ENCODE measurements around the gene ADNP2. TPM values are rescaled to one million over a fixed set of nuclear protein-coding genes. Genes with fewer than 3 reads are reported as not detected.

The ADNP2 gene
- total RNA-seq, 4 donors from 2014 or later = 17.1 to 18.9 (median 17.3) TPM

GRCh38 chr18:80076379-80076778 lies 32.7 kb upstream of the ADNP2 start:
- Histone ChIP-seq H3K4me1 (no peaks in the 10 kb centered on the region), H3K9me3 (no peaks in the 10 kb centered on the region), H3K4me3 (no peak overlapping the region), H3K36me3 (peaks cover 0 to 15% (median 3%) of the 10 kb centered on the region in 4 donors), H3K27me3 (no peaks in the 10 kb centered on the region), H3K27ac (replicated peaks in 1 of 4) (no peak overlapping the region)
- peak; percentile 64 for DNase-seq (ENCODE audit: extremely low spot score)
- intact Hi-C loops (cut with DNase I) = no loop called here
- WGBS = 95% methylated on average over 9 of the region's 9 CpGs
- no peak for TF ChIP-seq POLR2AphosphoS5 (IDR thresholded peaks at IDR 0.05)
- TF ChIP-seq POLR2A (IDR thresholded peaks at IDR 0.05; ENCODE audit: low read depth) = no peak
- no peak for TF ChIP-seq EP300 (IDR thresholded peaks at IDR 0.05)
- TF ChIP-seq, protein P1, sequence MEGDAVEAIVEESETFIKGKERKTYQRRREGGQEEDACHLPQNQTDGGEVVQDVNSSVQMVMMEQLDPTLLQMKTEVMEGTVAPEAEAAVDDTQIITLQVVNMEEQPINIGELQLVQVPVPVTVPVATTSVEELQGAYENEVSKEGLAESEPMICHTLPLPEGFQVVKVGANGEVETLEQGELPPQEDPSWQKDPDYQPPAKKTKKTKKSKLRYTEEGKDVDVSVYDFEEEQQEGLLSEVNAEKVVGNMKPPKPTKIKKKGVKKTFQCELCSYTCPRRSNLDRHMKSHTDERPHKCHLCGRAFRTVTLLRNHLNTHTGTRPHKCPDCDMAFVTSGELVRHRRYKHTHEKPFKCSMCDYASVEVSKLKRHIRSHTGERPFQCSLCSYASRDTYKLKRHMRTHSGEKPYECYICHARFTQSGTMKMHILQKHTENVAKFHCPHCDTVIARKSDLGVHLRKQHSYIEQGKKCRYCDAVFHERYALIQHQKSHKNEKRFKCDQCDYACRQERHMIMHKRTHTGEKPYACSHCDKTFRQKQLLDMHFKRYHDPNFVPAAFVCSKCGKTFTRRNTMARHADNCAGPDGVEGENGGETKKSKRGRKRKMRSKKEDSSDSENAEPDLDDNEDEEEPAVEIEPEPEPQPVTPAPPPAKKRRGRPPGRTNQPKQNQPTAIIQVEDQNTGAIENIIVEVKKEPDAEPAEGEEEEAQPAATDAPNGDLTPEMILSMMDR (IDR thresholded peaks at IDR 0.05) = no peak

DNA sequence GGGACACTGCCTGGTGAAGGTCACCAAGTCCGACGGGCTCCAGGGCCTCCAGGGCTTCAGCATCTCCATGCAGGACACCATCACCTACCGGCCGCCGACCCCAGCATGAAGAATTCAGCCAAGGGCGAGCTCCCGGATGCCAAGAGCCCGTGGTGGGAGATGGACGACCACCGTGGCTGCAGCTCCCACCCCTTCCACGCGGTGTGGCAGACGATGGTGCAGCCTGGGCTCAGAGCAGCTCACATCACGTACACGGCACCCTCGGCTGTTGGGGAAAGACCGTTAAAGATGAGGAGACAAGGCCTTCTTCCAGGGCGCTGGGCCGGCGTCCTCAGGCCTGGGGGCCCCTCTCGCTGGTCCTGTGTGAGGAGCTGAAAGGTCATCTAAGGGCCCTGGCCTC lies 31.2 kb upstream of the ADNP2 start:
- Histone ChIP-seq H3K27ac (replicated peaks in 1 of 4) (no peak overlapping the region), H3K36me3 (peaks cover 0 to 19% (median 3%) of the 10 kb centered on the region in 4 donors), H3K4me3 (no peak overlapping the region), H3K27me3 (no peaks in the 10 kb centered on the region), H3K4me1 (no peaks in the 10 kb centered on the region), H3K9me3 (no peaks in the 10 kb centered on the region)
- no peak for TF ChIP-seq POLR2AphosphoS5 (IDR thresholded peaks at IDR 0.05)
- no peak for TF ChIP-seq POLR2A (IDR thresholded peaks at IDR 0.05; ENCODE audit: low read depth)
- TF ChIP-seq, protein P1 (IDR thresholded peaks at IDR 0.05) = no peak
- TF ChIP-seq EP300 (IDR thresholded peaks at IDR 0.05) = no peak
- 91% methylated on average over 14 of the region's 21 CpGs for WGBS
- intact Hi-C loops (cut with DNase I) = no loop called here
- no peak for DNase-seq (ENCODE audit: extremely low spot score)

GRCh38 chr18:80086281-80086680 lies 22.8 kb upstream of the ADNP2 start:
- 90% methylated on average over 4 of the region's 4 CpGs for WGBS
- intact Hi-C loops (cut with DNase I) = no loop called here
- peaks cover 0 to 4% (median 0%) of the 10 kb centered on the region in 4 donors for H3K36me3 ChIP-seq
- H3K9me3 ChIP-seq = peaks cover 0 to 44% (median 38%) of the 10 kb centered on the region in 4 donors
- H3K4me1 ChIP-seq = no peaks in the 10 kb centered on the region
- no peak for TF ChIP-seq POLR2A (IDR thresholded peaks at IDR 0.05; ENCODE audit: low read depth)
- TF ChIP-seq, protein P1 (IDR thresholded peaks at IDR 0.05) = no peak
- no peak for TF ChIP-seq POLR2AphosphoS5 (IDR thresholded peaks at IDR 0.05)
- TF ChIP-seq EP300 (IDR thresholded peaks at IDR 0.05) = no peak
- no peak overlapping the region for H3K27ac ChIP-seq (replicated peaks in 1 of 4)
- DNase-seq (ENCODE audit: extremely low spot score) = peak; percentile 53
- H3K27me3 ChIP-seq = no peaks in the 10 kb centered on the region
- H3K4me3 ChIP-seq = no peak overlapping the region

DNA sequence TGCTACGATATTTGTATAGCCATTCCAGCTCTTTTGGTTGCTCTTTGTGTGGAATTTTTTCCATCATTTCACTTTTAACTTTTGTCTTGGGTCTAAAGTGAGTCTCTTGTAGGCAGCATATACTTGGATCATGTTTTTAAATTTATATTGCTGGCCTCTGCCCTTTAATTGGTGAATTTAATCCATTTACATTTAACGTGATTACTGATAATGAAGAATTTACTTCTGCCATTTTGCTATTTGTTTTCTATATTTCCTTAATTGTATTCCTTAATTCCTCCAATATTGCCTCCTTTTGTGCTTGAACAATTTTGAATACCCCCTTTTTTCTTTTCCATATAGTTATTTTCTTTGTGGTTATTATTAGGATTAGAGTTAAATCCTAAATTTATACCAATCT lies 21.0 kb upstream of the ADNP2 start:
- intact Hi-C loops (cut with DNase I) = no loop called here
- no peaks in the 10 kb centered on the region for H3K27me3 ChIP-seq
- H3K27ac ChIP-seq (replicated peaks in 1 of 4) = no peak overlapping the region
- no peak overlapping the region for H3K4me3 ChIP-seq
- TF ChIP-seq, protein P1 (IDR thresholded peaks at IDR 0.05) = no peak
- TF ChIP-seq POLR2AphosphoS5 (IDR thresholded peaks at IDR 0.05) (no peak), EP300 (IDR thresholded peaks at IDR 0.05) (no peak), POLR2A (IDR thresholded peaks at IDR 0.05; ENCODE audit: low read depth) (no peak)
- H3K9me3 ChIP-seq = peaks cover 0 to 44% (median 38%) of the 10 kb centered on the region in 4 donors
- 47% methylated on average over 2 of the region's 2 CpGs for WGBS
- DNase-seq (ENCODE audit: extremely low spot score) = no peak
- no peaks in the 10 kb centered on the region for H3K36me3 ChIP-seq
- H3K4me1 ChIP-seq = no peaks in the 10 kb centered on the region

GRCh38 chr18:80088823-80089222 lies 20.2 kb upstream of the ADNP2 start:
- Histone ChIP-seq H3K4me1 (no peaks in the 10 kb centered on the region), H3K27me3 (no peaks in the 10 kb centered on the region), H3K36me3 (no peaks in the 10 kb centered on the region), H3K27ac (replicated peaks in 1 of 4) (no peak overlapping the region), H3K9me3 (peaks cover 0 to 44% (median 38%) of the 10 kb centered on the region in 4 donors), H3K4me3 (no peak overlapping the region)
- TF ChIP-seq, protein P1 (IDR thresholded peaks at IDR 0.05) = no peak
- TF ChIP-seq EP300 (IDR thresholded peaks at IDR 0.05) (no peak), POLR2AphosphoS5 (IDR thresholded peaks at IDR 0.05) (no peak), POLR2A (IDR thresholded peaks at IDR 0.05; ENCODE audit: low read depth) (no peak)
- DNase-seq (ENCODE audit: extremely low spot score) = no peak
- intact Hi-C loops (cut with DNase I) = no loop called here

Data from esophagus muscularis mucosa (tissue), 4 donors.